Superior temporal gyrus (tissue), 1 donor: ENCODE measurements around the gene RANBP3.
"Not testable (repeated sequence)": the region's sequence is repeated elsewhere in the genome, so short reads cannot be mapped to it uniquely, and the experiment has no call there.

ENCODE experiments used
- DNase-seq: peaks from one replicate; pipeline ENCODE4 v3.0.0-alpha.2; 2016; ENCODE audit errors: extremely low spot score

RANBP3 gene

GRCh38 chr19:5884065-5884811, 93.7 kb downstream of the RANBP3 start:
- not testable (repeated sequence) for DNase-seq

DNA sequence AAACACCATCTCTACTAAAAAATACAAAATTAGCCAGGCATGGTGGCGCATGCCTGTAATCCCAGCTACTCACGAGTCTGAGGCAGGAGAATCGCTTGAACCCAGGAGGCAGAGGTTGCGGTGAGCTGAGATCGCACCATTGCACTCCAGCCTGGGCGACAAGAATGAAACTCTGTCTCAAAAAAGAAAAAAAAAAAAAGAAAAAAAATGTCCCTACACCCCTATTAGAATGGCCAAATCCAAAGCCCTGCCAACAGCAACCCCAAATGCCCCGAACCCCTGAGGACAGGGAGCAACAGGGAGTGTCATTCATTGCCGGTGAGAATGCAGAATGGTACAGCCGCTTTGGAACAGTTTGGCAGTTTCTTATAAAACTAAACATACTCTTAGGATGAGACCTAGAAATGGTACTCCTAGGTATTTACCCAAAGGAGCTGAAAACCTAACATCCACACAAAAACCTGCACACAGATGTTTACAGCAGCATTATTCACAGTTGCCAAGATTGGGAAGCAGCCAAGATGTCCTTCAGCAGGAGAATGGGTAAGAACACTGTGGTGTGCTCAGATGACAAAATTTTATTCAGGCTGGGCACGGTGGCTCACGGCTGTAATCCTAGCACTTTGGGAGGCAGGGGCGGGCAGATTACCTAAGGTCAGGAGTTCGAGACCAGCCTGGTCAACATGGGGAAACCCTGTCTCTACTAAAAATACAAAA, 94.6 kb downstream of the RANBP3 start:
- not testable (repeated sequence) for DNase-seq

- DNase-seq, result no peak
Measured at GRCh38 chr19:5882421-5882968, 95.4 kb downstream of the RANBP3 start.

GRCh38 chr19:5881543-5882299, 96.2 kb downstream of the RANBP3 start:
- DNase-seq, result no peak

GRCh38 chr19:5880604-5881078, 97.3 kb downstream of the RANBP3 start:
- no peak for DNase-seq

- DNase-seq, result no peak
Measured at GRCh38 chr19:5880196-5880595, 97.7 kb downstream of the RANBP3 start.

- no peak for DNase-seq
Measured at GRCh38 chr19:5877882-5878281, 100.1 kb downstream of the RANBP3 start.

- no peak for DNase-seq
Measured at GRCh38 chr19:5877427-5877826, 100.5 kb downstream of the RANBP3 start.

GRCh38 chr19:5874496-5874895, 103.4 kb downstream of the RANBP3 start:
- not testable (repeated sequence) for DNase-seq

- no peak for DNase-seq
Measured at GRCh38 chr19:5873617-5874199, 104.2 kb downstream of the RANBP3 start.

DNA sequence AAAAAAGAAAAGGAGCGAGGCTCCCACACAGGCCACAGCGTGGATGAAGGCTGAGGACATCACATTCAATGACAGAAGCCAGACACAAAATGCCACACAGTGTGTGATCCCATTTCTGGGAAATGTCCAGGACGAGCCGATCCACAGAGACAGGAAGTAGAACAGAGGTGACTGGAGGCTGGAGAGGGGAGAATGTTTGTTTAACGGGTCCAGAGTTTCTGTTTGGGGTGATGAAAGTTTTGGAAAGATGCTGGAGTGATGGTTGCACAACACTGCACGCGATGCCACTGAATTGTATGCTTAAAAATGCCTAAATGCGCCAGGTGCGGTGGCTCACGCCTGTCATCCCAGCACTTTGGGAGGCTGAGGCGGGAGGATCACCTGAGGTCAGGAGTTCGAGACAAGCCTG, 107.0 kb downstream of the RANBP3 start:
- DNase-seq, result no peak

DNA sequence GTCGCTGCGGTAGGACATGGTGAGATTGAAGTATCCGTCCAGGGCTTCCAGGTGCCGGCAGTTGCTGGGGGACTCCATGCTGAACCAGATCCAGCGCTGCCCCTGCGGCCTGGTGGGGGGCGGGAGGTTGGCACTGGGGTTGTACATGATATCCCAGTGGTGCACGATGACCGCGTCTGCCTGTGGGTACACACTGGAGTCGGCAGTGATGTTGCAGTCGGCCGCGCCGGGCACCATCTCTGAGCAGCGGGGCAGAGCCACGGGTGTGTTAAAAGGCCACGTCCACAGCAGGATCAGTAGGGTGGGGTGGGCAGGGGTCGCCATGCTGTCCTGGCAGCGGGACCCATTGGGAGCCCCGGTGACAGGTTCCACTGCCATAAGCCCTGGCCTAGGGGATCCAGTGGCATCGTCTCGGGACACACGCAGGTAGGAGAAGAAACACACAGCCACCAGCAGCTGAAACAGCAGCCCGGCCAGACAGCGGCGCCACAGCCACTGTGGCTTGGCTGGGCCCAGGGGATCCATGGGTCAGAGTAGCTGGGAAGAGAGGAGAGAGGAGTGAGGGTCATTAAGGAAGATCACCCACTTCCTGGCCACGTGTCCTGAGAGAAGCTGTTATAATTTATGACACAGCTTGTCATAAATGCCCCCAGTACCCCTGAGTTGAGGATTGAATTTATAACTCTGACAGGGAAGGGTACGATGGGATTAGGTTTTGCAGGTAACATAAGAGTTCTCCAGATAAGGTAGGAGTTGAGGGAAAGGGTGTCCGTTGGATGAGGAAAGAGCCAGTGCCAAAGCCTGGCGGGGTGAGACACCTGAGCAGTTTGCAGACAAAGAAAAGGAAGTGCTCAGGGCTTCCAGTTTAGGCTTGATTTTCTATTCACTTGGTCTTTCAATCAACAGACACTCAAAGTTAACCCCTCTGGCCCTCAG, 110.5 kb downstream of the RANBP3 start:
- no peak for DNase-seq
